DND-41 (cell line): ENCODE results near the gene ATP6AP2.
"Not testable (repeated sequence)": the region's sequence is repeated elsewhere in the genome, so short reads cannot be mapped to it uniquely, and the experiment has no call there.

Source experiments
- ATAC-seq: fragments of 200-7000 bp; cut with Tn5 transposase; 3 replicates; pipeline ENCODE4 v1.9.1; 2021; ENCODE audit warnings: low read depth; ENCODE audit not compliant: insufficient read depth
- DNase-seq: peaks from one replicate; pipeline ENCODE4 v3.0.0-alpha.2; 2020
- H2AFZ ChIP-seq: 2 replicates; pipeline ENCODE4 v1.6.0; 2012; ENCODE audit warnings: low read depth, low read length
- H3K27ac ChIP-seq: 2 replicates; pipeline ENCODE4 v1.5.1; 2012; ENCODE audit warnings: low read length, inconsistent platforms
- H3K27me3 ChIP-seq: fragments of 200-600 bp; sonication (generic); 2 replicates; pipeline ENCODE4 v1.6.0; 2012; ENCODE audit warnings: low read length, mild to moderate bottlenecking, inconsistent platforms; ENCODE audit not compliant: insufficient read depth, poor library complexity
- H3K36me3 ChIP-seq: 2 replicates; pipeline ENCODE4 v1.5.1; 2012; ENCODE audit warnings: low read length, inconsistent platforms; ENCODE audit not compliant: insufficient read depth
- H3K4me1 ChIP-seq: 2 replicates; pipeline ENCODE4 v1.5.1; 2012; ENCODE audit warnings: mild to moderate bottlenecking, low read length; ENCODE audit not compliant: insufficient read depth
- H3K4me2 ChIP-seq: 2 replicates; pipeline ENCODE4 v1.6.0; 2012; ENCODE audit warnings: mild to moderate bottlenecking, moderate library complexity, low read length, inconsistent platforms; ENCODE audit not compliant: insufficient read depth
- H3K4me3 ChIP-seq, 2 experiments: fragments of 200-600 bp in 1 of 2; shearing (Covaris generic) in 1 of 2; 2 replicates each; pipeline ENCODE4 v1.5.1; 2012 to 2016; ENCODE audit warnings: inconsistent platforms in 2 of 2, low read length in 2 of 2, mild to moderate bottlenecking in 2 of 2, low read depth in 1 of 2, moderate library complexity in 1 of 2
- H3K79me2 ChIP-seq: 2 replicates; pipeline ENCODE4 v1.6.0; 2012; ENCODE audit warnings: low read length, inconsistent platforms; ENCODE audit not compliant: insufficient read depth
- H3K9ac ChIP-seq: 2 replicates; pipeline ENCODE4 v1.6.0; 2012; ENCODE audit warnings: low read depth, mild to moderate bottlenecking, inconsistent platforms, low read length, moderate library complexity
- H3K9me3 ChIP-seq: 2 replicates; pipeline ENCODE4 v1.5.1; 2012; ENCODE audit warnings: low read length, moderate library complexity, mild to moderate bottlenecking, inconsistent platforms; ENCODE audit not compliant: insufficient read depth, severe bottlenecking
- H4K20me1 ChIP-seq: 2 replicates; pipeline ENCODE4 v1.6.0; 2012; ENCODE audit warnings: low read length; ENCODE audit not compliant: insufficient read depth
- EZH2 ChIP-seq: IDR thresholded peaks from 3 replicates; pipeline ENCODE4 v1.6.1; 2012; ENCODE audit warnings: borderline replicate concordance, low read depth, mild to moderate bottlenecking, moderate library complexity, low read length, inconsistent platforms; ENCODE audit not compliant: severe bottlenecking
- TF ChIP-seq, protein P1 (sequence below): IDR thresholded peaks from 2 replicates; pipeline ENCODE4 v1.5.1; 2012; ENCODE audit warnings: borderline replicate concordance, low read length, moderate library complexity, mild to moderate bottlenecking; ENCODE audit not compliant: poor library complexity, severe bottlenecking; ENCODE audit errors: extremely low read depth

Gene ATP6AP2

DNA sequence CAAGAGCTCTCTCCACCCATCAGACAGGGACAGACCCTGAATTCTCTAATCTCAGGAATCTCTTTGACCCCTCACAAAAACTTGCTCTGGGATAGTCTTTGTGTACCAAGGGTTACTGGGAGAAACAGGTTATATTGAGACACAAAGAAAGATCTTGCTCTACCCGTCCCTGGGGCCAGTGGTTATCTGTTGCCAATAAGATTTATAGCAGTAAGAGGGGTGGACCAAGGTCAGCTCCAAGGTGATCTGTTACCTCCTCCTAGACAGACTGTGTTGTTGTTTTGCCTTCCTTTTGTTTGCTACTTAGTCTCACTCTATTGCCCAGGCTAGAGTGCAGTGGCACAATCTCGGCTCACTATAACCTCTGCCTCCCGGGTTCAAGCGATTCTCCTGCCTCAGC, 16.3 kb upstream of the ATP6AP2 start:
- H3K27me3 ChIP-seq, result no peaks in the 10 kb centered on the region
- no peak overlapping the region for H3K9ac ChIP-seq
- TF ChIP-seq, protein P1, sequence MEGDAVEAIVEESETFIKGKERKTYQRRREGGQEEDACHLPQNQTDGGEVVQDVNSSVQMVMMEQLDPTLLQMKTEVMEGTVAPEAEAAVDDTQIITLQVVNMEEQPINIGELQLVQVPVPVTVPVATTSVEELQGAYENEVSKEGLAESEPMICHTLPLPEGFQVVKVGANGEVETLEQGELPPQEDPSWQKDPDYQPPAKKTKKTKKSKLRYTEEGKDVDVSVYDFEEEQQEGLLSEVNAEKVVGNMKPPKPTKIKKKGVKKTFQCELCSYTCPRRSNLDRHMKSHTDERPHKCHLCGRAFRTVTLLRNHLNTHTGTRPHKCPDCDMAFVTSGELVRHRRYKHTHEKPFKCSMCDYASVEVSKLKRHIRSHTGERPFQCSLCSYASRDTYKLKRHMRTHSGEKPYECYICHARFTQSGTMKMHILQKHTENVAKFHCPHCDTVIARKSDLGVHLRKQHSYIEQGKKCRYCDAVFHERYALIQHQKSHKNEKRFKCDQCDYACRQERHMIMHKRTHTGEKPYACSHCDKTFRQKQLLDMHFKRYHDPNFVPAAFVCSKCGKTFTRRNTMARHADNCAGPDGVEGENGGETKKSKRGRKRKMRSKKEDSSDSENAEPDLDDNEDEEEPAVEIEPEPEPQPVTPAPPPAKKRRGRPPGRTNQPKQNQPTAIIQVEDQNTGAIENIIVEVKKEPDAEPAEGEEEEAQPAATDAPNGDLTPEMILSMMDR, result no peak
- no peak for TF ChIP-seq EZH2
- H3K4me3 ChIP-seq, result no peak overlapping the region
- ATAC-seq (no peak), DNase-seq (no peak)
- H3K36me3 ChIP-seq, result no peaks in the 10 kb centered on the region
- no peak overlapping the region for H3K27ac ChIP-seq
- no peaks in the 10 kb centered on the region for H3K79me2 ChIP-seq
- no peaks in the 10 kb centered on the region for H3K4me1 ChIP-seq
- H2AFZ ChIP-seq, result no peak overlapping the region
- no peaks in the 10 kb centered on the region for H3K9me3 ChIP-seq
- H4K20me1 ChIP-seq, result no peaks in the 10 kb centered on the region
- H3K4me2 ChIP-seq, result no peak overlapping the region

DNA sequence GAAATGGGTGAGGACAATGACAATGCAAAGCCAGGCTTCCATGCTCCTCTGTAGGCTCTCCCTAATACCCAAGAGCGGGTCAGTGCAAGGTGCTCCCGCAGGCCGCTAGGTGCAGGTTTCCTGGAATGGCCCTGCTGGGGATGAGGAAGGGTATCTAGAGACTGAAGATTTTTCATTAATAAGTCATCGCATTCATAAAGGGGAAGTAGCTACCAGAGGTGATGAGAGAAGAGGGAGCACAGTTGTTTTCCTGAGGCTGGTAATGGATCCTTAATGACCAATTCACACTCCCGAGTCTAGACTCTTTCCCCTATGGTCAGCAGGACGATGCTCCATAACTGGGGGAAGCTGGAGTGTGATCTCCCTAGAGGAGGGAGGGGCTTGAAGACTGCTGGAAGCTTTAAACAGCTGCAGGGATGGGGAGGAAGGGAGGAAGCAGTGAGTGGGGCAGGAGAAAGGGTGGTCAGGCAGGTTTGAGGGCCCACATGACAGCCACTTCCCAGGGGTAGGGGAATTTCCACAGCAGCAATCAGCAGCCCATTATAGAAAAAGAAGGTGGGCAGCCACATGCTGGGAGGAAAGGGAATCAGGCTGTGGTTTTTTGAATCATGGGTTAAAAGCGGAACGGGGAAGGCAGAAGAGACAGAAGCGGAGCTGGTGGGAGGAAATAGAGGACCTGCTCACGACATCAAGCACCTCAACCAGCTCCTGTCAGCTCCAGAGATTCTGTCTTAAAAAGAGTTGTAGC, 10.2 kb upstream of the ATP6AP2 start:
- H3K4me3 ChIP-seq, result peak overlapping the region in 1 of 2 experiments; percentile 36; a peak in 1 of 4 replicates
- no peaks in the 10 kb centered on the region for H4K20me1 ChIP-seq
- no peaks in the 10 kb centered on the region for H3K79me2 ChIP-seq
- no peak overlapping the region for H3K27ac ChIP-seq
- no peaks in the 10 kb centered on the region for H3K36me3 ChIP-seq
- H3K4me1 ChIP-seq, result peaks cover 6% of the 10 kb centered on the region; the same call in 1 of the 2 replicates
- ATAC-seq (peak; percentile 55; the same call in 1 of the 3 replicates), DNase-seq (peak; percentile 8)
- TF ChIP-seq EZH2, result no peak
- TF ChIP-seq, protein P1, result no peak
- H3K4me2 ChIP-seq, result peak overlapping the region; percentile 48
- no peak overlapping the region; the same call in 1 of the 2 replicates for H2AFZ ChIP-seq
- no peaks in the 10 kb centered on the region for H3K27me3 ChIP-seq
- H3K9me3 ChIP-seq, result no peaks in the 10 kb centered on the region
- H3K9ac ChIP-seq, result no peak overlapping the region

DNA sequence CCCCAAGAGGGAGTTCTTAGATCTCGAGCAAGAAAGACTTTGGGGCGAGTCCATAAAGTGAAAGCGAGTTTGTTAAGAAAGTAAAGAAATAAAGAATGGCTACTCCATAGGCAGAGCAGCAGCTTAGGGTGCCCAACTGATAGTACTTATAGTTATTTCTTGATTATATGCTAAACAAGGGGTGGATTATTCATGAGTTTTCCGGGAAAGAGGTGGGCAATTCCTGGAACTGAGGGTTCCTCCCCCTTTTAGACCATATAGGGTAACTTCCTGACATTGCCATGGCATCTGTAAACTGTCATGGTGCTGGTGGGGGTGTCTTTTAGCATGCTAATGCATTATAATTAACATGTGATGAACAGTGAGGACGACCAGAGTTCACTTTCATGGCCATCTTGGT, 9.6 kb upstream of the ATP6AP2 start:
- H3K9ac ChIP-seq, H3K9me3 ChIP-seq, H3K27me3 ChIP-seq, H3K79me2 ChIP-seq, H3K27ac ChIP-seq, H2AFZ ChIP-seq, H3K36me3 ChIP-seq, H4K20me1 ChIP-seq, H3K4me1 ChIP-seq, ATAC-seq: not testable (repeated sequence)
- peak overlapping the region; percentile 48 for H3K4me2 ChIP-seq
- peak overlapping the region in 1 of 2 experiments; percentile 36; a peak in 1 of 4 replicates for H3K4me3 ChIP-seq
- peak; percentile 36 for DNase-seq

DNA sequence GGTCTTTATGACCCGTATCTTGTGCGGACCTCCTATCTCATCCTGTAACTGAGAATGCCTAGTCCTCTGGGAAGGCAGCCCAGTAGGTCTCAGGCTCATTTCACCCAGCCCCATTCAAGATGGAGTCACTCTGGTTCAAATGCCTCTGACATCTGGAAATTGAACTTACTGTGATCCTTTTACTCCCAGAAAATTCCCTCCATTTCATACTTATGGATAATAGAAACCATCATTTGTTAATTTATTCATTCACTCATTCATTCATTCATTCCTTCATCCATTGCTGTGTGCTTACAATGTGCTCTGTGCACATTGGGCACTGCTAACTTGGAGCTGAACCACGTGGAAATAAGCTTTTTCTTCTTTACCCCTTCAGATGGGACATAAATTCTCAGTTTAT, 9.2 kb upstream of the ATP6AP2 start:
- H3K79me2 ChIP-seq, result no peaks in the 10 kb centered on the region
- H3K9me3 ChIP-seq, result no peaks in the 10 kb centered on the region
- no peak overlapping the region for H2AFZ ChIP-seq
- no peak overlapping the region for H3K4me2 ChIP-seq
- no peak for TF ChIP-seq EZH2
- TF ChIP-seq, protein P1, result no peak
- H3K4me1 ChIP-seq, result peaks cover 6% of the 10 kb centered on the region; the same call in 1 of the 2 replicates
- no peaks in the 10 kb centered on the region for H3K27me3 ChIP-seq
- H3K36me3 ChIP-seq, result no peaks in the 10 kb centered on the region
- no peaks in the 10 kb centered on the region for H4K20me1 ChIP-seq
- no peak for DNase-seq
- no peak overlapping the region for H3K4me3 ChIP-seq
- no peak overlapping the region for H3K27ac ChIP-seq
- no peak overlapping the region for H3K9ac ChIP-seq
- ATAC-seq, result no peak
